B cell (primary cell): ENCODE data around the gene A1BG.

Source experiments
- EZH2 ChIP-seq: IDR thresholded peaks from 2 replicates; pipeline ENCODE4 v1.6.1; 2012; ENCODE audit warnings: borderline replicate concordance, low read depth, mild to moderate bottlenecking, moderate library complexity, low read length; ENCODE audit not compliant: insufficient read depth, poor library complexity, severe bottlenecking
- TF ChIP-seq, protein P1 (sequence below): fragments of 200-600 bp; IDR thresholded peaks from one replicate; pipeline ENCODE4 v1.8.0; 2022; ENCODE audit warnings: antibody characterized with exemption, mild to moderate bottlenecking

- TF ChIP-seq, protein P1, sequence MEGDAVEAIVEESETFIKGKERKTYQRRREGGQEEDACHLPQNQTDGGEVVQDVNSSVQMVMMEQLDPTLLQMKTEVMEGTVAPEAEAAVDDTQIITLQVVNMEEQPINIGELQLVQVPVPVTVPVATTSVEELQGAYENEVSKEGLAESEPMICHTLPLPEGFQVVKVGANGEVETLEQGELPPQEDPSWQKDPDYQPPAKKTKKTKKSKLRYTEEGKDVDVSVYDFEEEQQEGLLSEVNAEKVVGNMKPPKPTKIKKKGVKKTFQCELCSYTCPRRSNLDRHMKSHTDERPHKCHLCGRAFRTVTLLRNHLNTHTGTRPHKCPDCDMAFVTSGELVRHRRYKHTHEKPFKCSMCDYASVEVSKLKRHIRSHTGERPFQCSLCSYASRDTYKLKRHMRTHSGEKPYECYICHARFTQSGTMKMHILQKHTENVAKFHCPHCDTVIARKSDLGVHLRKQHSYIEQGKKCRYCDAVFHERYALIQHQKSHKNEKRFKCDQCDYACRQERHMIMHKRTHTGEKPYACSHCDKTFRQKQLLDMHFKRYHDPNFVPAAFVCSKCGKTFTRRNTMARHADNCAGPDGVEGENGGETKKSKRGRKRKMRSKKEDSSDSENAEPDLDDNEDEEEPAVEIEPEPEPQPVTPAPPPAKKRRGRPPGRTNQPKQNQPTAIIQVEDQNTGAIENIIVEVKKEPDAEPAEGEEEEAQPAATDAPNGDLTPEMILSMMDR: no peak
- TF ChIP-seq EZH2: no peak
Observed at GRCh38 chr19:58385313-58385890, 32.1 kb upstream of the A1BG start.
